ENCODE data around the gene HDAC11. TPM values are rescaled to one million over a fixed set of nuclear protein-coding genes. Genes with fewer than 3 reads are reported as not detected.
"Not testable (repeated sequence)": the region's sequence is repeated elsewhere in the genome, so short reads cannot be mapped to it uniquely, and the experiment has no call there.

HDAC11 gene
- total and polyA plus RNA-seq, 9 donors: 14.9 to 20.2 (median 17.4) TPM

GRCh38 chr3:13514639-13515435 lies 34.7 kb downstream of the HDAC11 start:
- Histone ChIP-seq H3K4me3 (ENCODE audit: low read length) (no peak overlapping the region), H3K4me1 (ENCODE audit: control insufficient read depth, insufficient read depth, low read length) (peaks cover 48% of the 10 kb centered on the region), H3K27me3 (ENCODE audit: control insufficient read depth, insufficient read depth, low read length) (no peaks in the 10 kb centered on the region), H3K27ac (ENCODE audit: low read length) (no peak overlapping the region), H3K36me3 (ENCODE audit: control insufficient read depth, insufficient read depth, low read length) (no peaks in the 10 kb centered on the region), H3K9me3 (replicated peaks; ENCODE audit: control insufficient read depth, low read depth, low read length) (no peaks in the 10 kb centered on the region)
- DNase-seq: no peak
- 93% methylated on average over 3 of the region's 6 CpGs for WGBS (ENCODE audit: insufficient coverage)

GRCh38 chr3:13515786-13516759 lies 36.0 kb downstream of the HDAC11 start:
- Histone ChIP-seq H3K27me3 (ENCODE audit: control insufficient read depth, insufficient read depth, low read length) (no peaks in the 10 kb centered on the region), H3K4me3 (ENCODE audit: low read length) (no peak overlapping the region), H3K9me3 (replicated peaks; ENCODE audit: control insufficient read depth, low read depth, low read length) (no peaks in the 10 kb centered on the region), H3K36me3 (ENCODE audit: control insufficient read depth, insufficient read depth, low read length) (no peaks in the 10 kb centered on the region), H3K4me1 (ENCODE audit: control insufficient read depth, insufficient read depth, low read length) (peaks cover 48% of the 10 kb centered on the region), H3K27ac (ENCODE audit: low read length) (peak overlapping the region; percentile 13)
- WGBS (ENCODE audit: insufficient coverage): 68% methylated on average over 15 of the region's 26 CpGs
- DNase-seq: peak; percentile 83

- WGBS (ENCODE audit: insufficient coverage): 65% methylated on average over 6 of the region's 9 CpGs
- Histone ChIP-seq H3K27ac (ENCODE audit: low read length) (peak overlapping the region; percentile 45), H3K27me3 (ENCODE audit: control insufficient read depth, insufficient read depth, low read length) (no peaks in the 10 kb centered on the region), H3K4me3 (ENCODE audit: low read length) (no peak overlapping the region), H3K9me3 (replicated peaks; ENCODE audit: control insufficient read depth, low read depth, low read length) (no peaks in the 10 kb centered on the region), H3K36me3 (ENCODE audit: control insufficient read depth, insufficient read depth, low read length) (no peaks in the 10 kb centered on the region), H3K4me1 (ENCODE audit: control insufficient read depth, insufficient read depth, low read length) (peaks cover 48% of the 10 kb centered on the region)
- peak; percentile 72 for DNase-seq
Observed at GRCh38 chr3:13516760-13517135, 36.6 kb downstream of the HDAC11 start.

GRCh38 chr3:13517253-13517977 lies 37.3 kb downstream of the HDAC11 start:
- Histone ChIP-seq H3K36me3 (ENCODE audit: control insufficient read depth, insufficient read depth, low read length) (no peaks in the 10 kb centered on the region), H3K27me3 (ENCODE audit: control insufficient read depth, insufficient read depth, low read length) (no peaks in the 10 kb centered on the region), H3K4me3 (ENCODE audit: low read length) (no peak overlapping the region), H3K27ac (ENCODE audit: low read length) (peak overlapping the region; percentile 45), H3K9me3 (replicated peaks; ENCODE audit: control insufficient read depth, low read depth, low read length) (no peaks in the 10 kb centered on the region), H3K4me1 (ENCODE audit: control insufficient read depth, insufficient read depth, low read length) (peaks cover 48% of the 10 kb centered on the region)
- peak; percentile 83 for DNase-seq
- WGBS (ENCODE audit: insufficient coverage): 50% methylated on average over 13 of the region's 18 CpGs

GRCh38 chr3:13518516-13518953 lies 38.4 kb downstream of the HDAC11 start:
- Histone ChIP-seq H3K27me3 (ENCODE audit: control insufficient read depth, insufficient read depth, low read length) (no peaks in the 10 kb centered on the region), H3K27ac (ENCODE audit: low read length) (no peak overlapping the region), H3K4me3 (ENCODE audit: low read length) (no peak overlapping the region), H3K9me3 (replicated peaks; ENCODE audit: control insufficient read depth, low read depth, low read length) (no peaks in the 10 kb centered on the region), H3K36me3 (ENCODE audit: control insufficient read depth, insufficient read depth, low read length) (no peaks in the 10 kb centered on the region), H3K4me1 (ENCODE audit: control insufficient read depth, insufficient read depth, low read length) (peaks cover 40% of the 10 kb centered on the region)
- WGBS (ENCODE audit: insufficient coverage): 41% methylated on average over 13 of the region's 15 CpGs
- peak; percentile 85 for DNase-seq

GRCh38 chr3:13519006-13519791 lies 39.1 kb downstream of the HDAC11 start:
- H3K27ac ChIP-seq (ENCODE audit: low read length): no peak overlapping the region
- no peaks in the 10 kb centered on the region for H3K9me3 ChIP-seq (replicated peaks; ENCODE audit: control insufficient read depth, low read depth, low read length)
- peaks cover 34% of the 10 kb centered on the region for H3K4me1 ChIP-seq (ENCODE audit: control insufficient read depth, insufficient read depth, low read length)
- no peaks in the 10 kb centered on the region for H3K27me3 ChIP-seq (ENCODE audit: control insufficient read depth, insufficient read depth, low read length)
- no peak overlapping the region for H3K4me3 ChIP-seq (ENCODE audit: low read length)
- no peak for DNase-seq
- H3K36me3 ChIP-seq (ENCODE audit: control insufficient read depth, insufficient read depth, low read length): no peaks in the 10 kb centered on the region
- 64% methylated on average over 12 of the region's 19 CpGs for WGBS (ENCODE audit: insufficient coverage)

- Histone ChIP-seq H3K4me3 (ENCODE audit: low read length) (no peak overlapping the region), H3K27ac (ENCODE audit: low read length) (no peak overlapping the region), H3K9me3 (replicated peaks; ENCODE audit: control insufficient read depth, low read depth, low read length) (no peaks in the 10 kb centered on the region), H3K27me3 (ENCODE audit: control insufficient read depth, insufficient read depth, low read length) (no peaks in the 10 kb centered on the region), H3K36me3 (ENCODE audit: control insufficient read depth, insufficient read depth, low read length) (no peaks in the 10 kb centered on the region), H3K4me1 (ENCODE audit: control insufficient read depth, insufficient read depth, low read length) (peaks cover 34% of the 10 kb centered on the region)
- DNase-seq: no peak
- 92% methylated on average over 4 of the region's 9 CpGs for WGBS (ENCODE audit: insufficient coverage)
Observed at GRCh38 chr3:13520326-13520880, 40.3 kb downstream of the HDAC11 start.

GRCh38 chr3:13521309-13521708 lies 41.2 kb downstream of the HDAC11 start:
- Histone ChIP-seq H3K36me3 (ENCODE audit: control insufficient read depth, insufficient read depth, low read length) (no peaks in the 10 kb centered on the region), H3K4me3 (ENCODE audit: low read length) (no peak overlapping the region), H3K27me3 (ENCODE audit: control insufficient read depth, insufficient read depth, low read length) (no peaks in the 10 kb centered on the region), H3K4me1 (ENCODE audit: control insufficient read depth, insufficient read depth, low read length) (peaks cover 34% of the 10 kb centered on the region), H3K9me3 (replicated peaks; ENCODE audit: control insufficient read depth, low read depth, low read length) (no peaks in the 10 kb centered on the region), H3K27ac (ENCODE audit: low read length) (no peak overlapping the region)
- DNase-seq: no peak
- 42% methylated on average over 2 of the region's 6 CpGs for WGBS (ENCODE audit: insufficient coverage)

- H3K27me3 ChIP-seq (ENCODE audit: control insufficient read depth, insufficient read depth, low read length): not testable (repeated sequence)
- WGBS (ENCODE audit: insufficient coverage): no CpG with 5 or more reads among the region's 2 CpGs
Observed at GRCh38 chr3:13521749-13522148, 41.6 kb downstream of the HDAC11 start.

More at GRCh38 chr3:13521749-13522148, 41.6 kb downstream of the HDAC11 start:
- not testable (repeated sequence) for DNase-seq; H3K36me3 ChIP-seq (ENCODE audit: control insufficient read depth, insufficient read depth, low read length); H3K4me3 ChIP-seq (ENCODE audit: low read length); H3K9me3 ChIP-seq (replicated peaks; ENCODE audit: control insufficient read depth, low read depth, low read length); H3K27ac ChIP-seq (ENCODE audit: low read length)
- peaks cover 34% of the 10 kb centered on the region for H3K4me1 ChIP-seq (ENCODE audit: control insufficient read depth, insufficient read depth, low read length)
